Renal cortical epithelial cell (primary cell): ENCODE data around the gene SLC4A11. TPM values are rescaled to one million over a fixed set of nuclear protein-coding genes. Genes with fewer than 3 reads are reported as not detected.
A peak's percentile ranks its signal among the peaks of the same experiment; 100 is the strongest.
"Not testable (repeated sequence)": the region's sequence is repeated elsewhere in the genome, so short reads cannot be mapped to it uniquely, and the experiment has no call there.

Experiments
- DNase-seq: peaks from one replicate; pipeline ENCODE4 v3.0.0-alpha.2; 2011; ENCODE audit warnings: low read depth
- total RNA-seq: library from RNA; depleted of rRNA; stranded (reverse); fragments of >200 nt; gene quantifications from 2 replicates; pipeline ENCODE4 v1.2.3, GENCODE V29; 2014

Gene SLC4A11
- total RNA-seq, 1 donor from 2014 or later, result 3.8 TPM

- DNase-seq, result no peak
Measured at GRCh38 chr20:3227936-3228749, 10.8 kb downstream of the SLC4A11 start.

GRCh38 chr20:3227506-3227905 is 11.5 kb downstream of the SLC4A11 start:
- DNase-seq, result peak; percentile 43

GRCh38 chr20:3226864-3227263 is 12.1 kb downstream of the SLC4A11 start:
- no peak for DNase-seq

GRCh38 chr20:3226093-3226492 is 12.9 kb downstream of the SLC4A11 start:
- no peak for DNase-seq

GRCh38 chr20:3224681-3225421 is 14.1 kb downstream of the SLC4A11 start:
- no peak for DNase-seq

GRCh38 chr20:3223994-3224680 is 14.9 kb downstream of the SLC4A11 start:
- no peak for DNase-seq

- no peak for DNase-seq
Measured at GRCh38 chr20:3223651-3223993, 15.4 kb downstream of the SLC4A11 start.

GRCh38 chr20:3222635-3223600 is 16.1 kb downstream of the SLC4A11 start:
- DNase-seq, result peak; percentile 34

- DNase-seq, result peak; percentile 11
Measured at GRCh38 chr20:3221398-3222226, 17.4 kb downstream of the SLC4A11 start.

- no peak for DNase-seq
Measured at GRCh38 chr20:3218307-3218988, 20.5 kb downstream of the SLC4A11 start.

- DNase-seq, result not testable (repeated sequence)
Measured at GRCh38 chr20:3215359-3215917, 23.6 kb downstream of the SLC4A11 start.

GRCh38 chr20:3213226-3213625 is 25.8 kb downstream of the SLC4A11 start:
- no peak for DNase-seq

GRCh38 chr20:3210346-3210745 is 28.6 kb downstream of the SLC4A11 start:
- DNase-seq, result no peak

GRCh38 chr20:3209946-3210317 is 29.1 kb downstream of the SLC4A11 start:
- DNase-seq, result peak; percentile 6

GRCh38 chr20:3209257-3209945 is 29.6 kb downstream of the SLC4A11 start, which contains the start of gene ITPA:
TSS of gene ITPA (plus strand) at chr20:3209498. CDS start at chr20:3209552, 54 bp downstream.
- peak; percentile 29 for DNase-seq

GRCh38 chr20:3208786-3209256 is 30.2 kb downstream of the SLC4A11 start:
- peak; percentile 7 for DNase-seq

GRCh38 chr20:3204124-3204794 is 34.7 kb downstream of the SLC4A11 start, which contains the start of gene DDRGK1:
TSS of gene DDRGK1 (minus strand) at chr20:3204682. CDS start at chr20:3204627, 55 bp downstream.
- peak; percentile 50 for DNase-seq
